K562 (cell line): ENCODE results near the gene SPSB1. TPM values are rescaled to one million over a fixed set of nuclear protein-coding genes. Genes with fewer than 3 reads are reported as not detected.

ENCODE experiments used
- ATAC-seq: fragments of 200-7000 bp; cut with Tn5 transposase; 3 replicates; pipeline ENCODE4 v1.9.1; 2020; ENCODE audit warnings: moderate library complexity
- BruUV-seq: library from RNA; stranded (reverse); fragments of 400-500 nt; replicated peaks from 2 replicates; lab custom pipeline; 2021; lab: Mats Ljungman, UMichigan
- CTCF ChIA-PET: fragments of 300-600 bp; formaldehyde crosslinking; extraction: SDS; loops from one replicate; lab custom pipeline; 2021; ENCODE audit warnings: low intra/inter-chr PET ratio; lab: Yijun Ruan, JAX
- POLR2A ChIA-PET: fragments of 300-600, 350-650 bp; sonication (Branson Sonifier 250); formaldehyde crosslinking; extraction: SDS; loops from one replicate; lab custom pipeline; 2021; ENCODE audit warnings: antibody characterized with exemption, inconsistent platforms; lab: Yijun Ruan, JAX
- DNase-seq, 4 experiments: peaks; one replicate each; pipeline versions ENCODE4 v3.0.0 to v3.0.0-alpha.2; 2011 to 2018; ENCODE audit warnings: low spot score in 3 of 4, mixed read lengths in 3 of 4; ENCODE audit errors: extremely low read depth in 1 of 4
- FAIRE-seq: peaks from 2 replicates; lab custom pipeline; 2011; peaks lifted over from hg19 to GRCh38; lab: Jason Lieb, UNC
- H2AFZ ChIP-seq: 2 replicates; pipeline ENCODE4 v1.6.0; 2011; ENCODE audit warnings: low read depth, low read length, control low read depth, inconsistent platforms
- H3K27ac ChIP-seq: fragments of 200-600 bp; 3 replicates; pipeline ENCODE4 v1.8.0; 2011; ENCODE audit warnings: low read depth, mild to moderate bottlenecking, control low read depth, inconsistent platforms, low read length, moderate library complexity, mixed read lengths; ENCODE audit errors: extremely low read depth
- H3K27me3 ChIP-seq, 2 experiments: fragments of 300-600 bp in 1 of 2; 2 replicates in 1 of 2; 3 replicates in 1 of 2; pipeline versions ENCODE4 v1.6.0 to v1.8.0; 2011; ENCODE audit warnings: inconsistent platforms in 2 of 2, low read length in 2 of 2, mild to moderate bottlenecking in 1 of 2, mixed read lengths in 1 of 2, moderate library complexity in 1 of 2; ENCODE audit not compliant: control insufficient read depth in 2 of 2, insufficient read depth in 2 of 2
- H3K36me3 ChIP-seq: fragments of 300-600 bp; 3 replicates; pipeline ENCODE4 v1.8.0; 2011; ENCODE audit warnings: mild to moderate bottlenecking, low read length, inconsistent platforms; ENCODE audit not compliant: control insufficient read depth, insufficient read depth
- H3K4me1 ChIP-seq, 2 experiments: fragments of 200-600 bp in 1 of 2; replicated peaks in 1 of 2; 2 replicates in 1 of 2; 3 replicates in 1 of 2; pipeline versions ENCODE4 v1.5.1 to v1.8.0; 2011; ENCODE audit warnings: inconsistent platforms in 2 of 2, low read length in 2 of 2, mild to moderate bottlenecking in 1 of 2, mixed read lengths in 1 of 2, moderate library complexity in 1 of 2; ENCODE audit not compliant: control insufficient read depth in 2 of 2, insufficient read depth in 2 of 2
- H3K4me2 ChIP-seq: 2 replicates; pipeline ENCODE4 v1.6.1; 2011; ENCODE audit warnings: low read length, control low read depth, inconsistent platforms, mixed read lengths; ENCODE audit not compliant: insufficient read depth
- H3K4me3 ChIP-seq: fragments of 200-600 bp; sonication (generic), shearing (Covaris generic); 2 replicates; pipeline ENCODE4 v1.5.1; 2016; ENCODE audit warnings: control low read depth, inconsistent platforms
- H3K79me2 ChIP-seq: fragments of 200-600 bp; 3 replicates; pipeline ENCODE4 v1.8.0; 2011; ENCODE audit warnings: low read length, inconsistent platforms; ENCODE audit not compliant: control insufficient read depth, insufficient read depth
- H3K9ac ChIP-seq, 2 experiments: 2 replicates each; pipeline versions ENCODE4 v1.6.0 to v1.6.1; 2011; ENCODE audit warnings: low read depth in 2 of 2, low read length in 2 of 2, control low read depth in 1 of 2, inconsistent platforms in 1 of 2, mild to moderate bottlenecking in 1 of 2, mixed read lengths in 1 of 2; ENCODE audit not compliant: insufficient read depth in 1 of 2
- H3K9me1 ChIP-seq: one replicate; pipeline ENCODE4 v1.6.0; 2011; ENCODE audit warnings: inconsistent platforms, mild to moderate bottlenecking, low read length, moderate library complexity; ENCODE audit not compliant: control insufficient read depth, insufficient read depth
- H3K9me3 ChIP-seq: replicated peaks from 2 replicates; pipeline ENCODE4 v1.5.1; 2011; ENCODE audit warnings: low read depth, low read length, inconsistent platforms; ENCODE audit not compliant: control insufficient read depth, insufficient read depth
- H4K20me1 ChIP-seq: replicated peaks from 2 replicates; pipeline ENCODE4 v1.6.1; 2011; ENCODE audit warnings: low read length, inconsistent platforms, mixed read lengths; ENCODE audit not compliant: control insufficient read depth, insufficient read depth
- CGGBP1 ChIP-seq: fragments of 250-450 bp; sonication (Bioruptor Pico); IDR thresholded peaks from 2 replicates; pipeline ENCODE4 v1.9.0; 2021; ENCODE audit warnings: mild to moderate bottlenecking
- HSF4 ChIP-seq: fragments of 250-450 bp; sonication (Bioruptor Pico); IDR thresholded peaks from 2 replicates; pipeline ENCODE4 v2.1.2; 2022; ENCODE audit warnings: mild to moderate bottlenecking, moderate library complexity, borderline replicate concordance
- LEF1 ChIP-seq: fragments of 450-650 bp; IDR thresholded peaks from 2 replicates; pipeline ENCODE4 v1.6.1; 2016; ENCODE audit warnings: mild to moderate bottlenecking
- NR3C1 ChIP-seq: sonication (generic); formaldehyde crosslinking; IDR thresholded peaks from 2 replicates; pipeline ENCODE4 v1.8.1; 2022; ENCODE audit warnings: missing genetic modification reagents
- OTX1 ChIP-seq: fragments of 450-650 bp; formaldehyde crosslinking; IDR thresholded peaks from 2 replicates; pipeline ENCODE4 v1.4.0; 2022; ENCODE audit warnings: mild to moderate bottlenecking
- SMARCE1 ChIP-seq: fragments of 450-650 bp; IDR thresholded peaks from 2 replicates; pipeline ENCODE4 v1.7.1; 2016; ENCODE audit warnings: mild to moderate bottlenecking
- THAP7 ChIP-seq: fragments of 250-450 bp; sonication (Bioruptor Pico); IDR thresholded peaks from 2 replicates; pipeline ENCODE4 v1.5.0; 2021
- ZBTB17 ChIP-seq: fragments of 450-650 bp; formaldehyde crosslinking; IDR thresholded peaks from 2 replicates; pipeline ENCODE4 v1.4.0; 2020; ENCODE audit warnings: mild to moderate bottlenecking
- ZNF609 ChIP-seq: sonication (generic); formaldehyde crosslinking; IDR thresholded peaks from 2 replicates; pipeline ENCODE4 v1.8.1; 2023; ENCODE audit warnings: missing genetic modification reagents, mild to moderate bottlenecking, borderline replicate concordance
- ZNF699 ChIP-seq: fragments of 250-450 bp; sonication (Bioruptor Pico); IDR thresholded peaks from 2 replicates; pipeline ENCODE4 v1.8.0; 2021; ENCODE audit warnings: mild to moderate bottlenecking, moderate library complexity; ENCODE audit not compliant: insufficient replicate concordance
- ZNF75A ChIP-seq: fragments of 450-650 bp; formaldehyde crosslinking; IDR thresholded peaks from 2 replicates; pipeline ENCODE4 v1.4.0; 2020; ENCODE audit warnings: mild to moderate bottlenecking
- ZNF76 ChIP-seq: fragments of 250-450 bp; sonication (Bioruptor Pico); IDR thresholded peaks from 2 replicates; pipeline ENCODE4 v1.4.0; 2020; ENCODE audit warnings: mild to moderate bottlenecking, moderate library complexity, borderline replicate concordance
- WGBS: fragments of 100-300 bp; shearing (Covaris generic); methylation state at CpG from one replicate; pipeline ENCODE4 v1.1.6; 2016; ENCODE audit warnings: low coverage, mixed read lengths; ENCODE audit not compliant: insufficient coverage; ENCODE audit errors: missing lambda C conversion rate; 5-methylcytosine and 5-hydroxymethylcytosine counted together
- in situ Hi-C: fragments of 300-500 bp; cut with MboI; formaldehyde crosslinking; loops from 4 replicates; pipeline ENCODE4 v1.15.0; 2018; ENCODE audit warnings: inconsistent platforms, mixed read lengths
- intact Hi-C: fragments of 100-400 bp; cut with micrococcal nuclease; formaldehyde crosslinking; loops from 2 replicates; pipeline ENCODE4 v1.14.2; 2022
- polyA plus RNA-seq, 8 experiments: library from polyadenylated mRNA; depleted of rRNA in 4 of 8; stranded (reverse) in 5 of 8; unstranded in 3 of 8; fragments of >200 nt; fragmentation: Nextera tagmentation in 2 of 8; fragmentation: Illumina TruSeq in 1 of 8; extraction: Ambion mirVana in 2 of 8; extraction: Trizol in 1 of 8; gene quantifications; 2 replicates each; pipeline versions ENCODE4 v1.2.1 to v1.2.3, GENCODE V29; 2011 to 2014; ENCODE audit warnings: inconsistent platforms in 1 of 8, missing spikeins in 1 of 8
- total RNA-seq, 7 experiments: library from RNA; depleted of rRNA in 6 of 7; stranded (reverse); fragments of >200 nt in 6 of 7; fragmentation: Illumina TruSeq in 2 of 7; extraction: Trizol in 2 of 7; gene quantifications; 2 replicates each; pipeline versions ENCODE4 v1.2.1 to v1.2.3, GENCODE V29; 2011 to 2021; ENCODE audit warnings: low replicate concordance in 1 of 7
- TF ChIP-seq, protein P1 (sequence below): fragments of 450-650 bp; formaldehyde crosslinking; IDR thresholded peaks from 2 replicates; pipeline ENCODE4 v1.4.0; 2020; ENCODE audit warnings: mild to moderate bottlenecking, moderate library complexity
- TF ChIP-seq, protein P2 (sequence below): fragments of 450-650 bp; IDR thresholded peaks from 2 replicates; pipeline ENCODE4 v1.6.1; 2016; ENCODE audit warnings: low read depth, mild to moderate bottlenecking, moderate library complexity
- TF ChIP-seq, protein P3 (sequence below): sonication (generic); formaldehyde crosslinking; IDR thresholded peaks from 2 replicates; pipeline ENCODE4 v1.9.0; 2022; ENCODE audit warnings: mild to moderate bottlenecking, missing genetic modification reagents

The SPSB1 gene
- total and polyA plus RNA-seq, 9 of the 15 experiments (the other 6 are each of a cell fraction or from before 2014, with no cell fraction given) = 0.06 to 0.35 (median 0.14) TPM; not detected in 6

- Histone ChIP-seq H3K9me3 (no peaks in the 10 kb centered on the region), H3K36me3 (no peaks in the 10 kb centered on the region), H3K9me1 (no peaks in the 10 kb centered on the region), H3K27me3 (peaks cover 58 to 78% of the 10 kb centered on the region in 2 experiments), H3K4me3 (no peak overlapping the region), H3K4me2 (no peak overlapping the region), H4K20me1 (peaks cover 43% of the 10 kb centered on the region), H3K27ac (no peak overlapping the region), H3K9ac (no peak overlapping the region), H3K4me1 (peaks cover 0 to 9% of the 10 kb centered on the region in 2 experiments; a peak in 2 of 5 replicates), H2AFZ (no peak overlapping the region), H3K79me2 (no peaks in the 10 kb centered on the region)
- no TSS peak for BruUV-seq
- no peak for DNase-seq
- POLR2A ChIA-PET = interaction anchor here (0.6 to 1.7 kb wide), 3 partner anchors 10 to 221 kb away, joined by 3 to 5 read pairs (median 3); no protein-coding TSS in a partner anchor
- CTCF ChIA-PET = interaction anchor here (3.4 to 3.8 kb wide), 2 partner anchors 186 to 221 kb away, joined by 31 to 32 read pairs; no protein-coding TSS in a partner anchor
- intact Hi-C loops (loop anchor here (5.0 kb wide), 1 partner anchor 188 kb away; no protein-coding TSS in a partner anchor), in situ Hi-C loops (no loop called here)
- WGBS = 2% methylated on average over 12 of the region's 12 CpGs
- no peak for FAIRE-seq
- no peak for ATAC-seq
- TF ChIP-seq ZNF609 (CRISPR knock-in tag) = no peak
- no peak for TF ChIP-seq NR3C1 (CRISPR knock-in tag)
- TF ChIP-seq ZBTB17 (CRISPR knock-in tag) = no peak
- TF ChIP-seq, protein P1, sequence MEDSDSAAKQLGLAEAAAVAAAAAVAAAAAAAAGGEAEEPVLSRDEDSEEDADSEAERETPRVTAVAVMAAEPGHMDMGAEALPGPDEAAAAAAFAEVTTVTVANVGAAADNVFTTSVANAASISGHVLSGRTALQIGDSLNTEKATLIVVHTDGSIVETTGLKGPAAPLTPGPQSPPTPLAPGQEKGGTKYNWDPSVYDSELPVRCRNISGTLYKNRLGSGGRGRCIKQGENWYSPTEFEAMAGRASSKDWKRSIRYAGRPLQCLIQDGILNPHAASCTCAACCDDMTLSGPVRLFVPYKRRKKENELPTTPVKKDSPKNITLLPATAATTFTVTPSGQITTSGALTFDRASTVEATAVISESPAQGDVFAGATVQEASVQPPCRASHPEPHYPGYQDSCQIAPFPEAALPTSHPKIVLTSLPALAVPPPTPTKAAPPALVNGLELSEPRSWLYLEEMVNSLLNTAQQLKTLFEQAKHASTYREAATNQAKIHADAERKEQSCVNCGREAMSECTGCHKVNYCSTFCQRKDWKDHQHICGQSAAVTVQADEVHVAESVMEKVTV (CRISPR knock-in tag) = no peak
- TF ChIP-seq THAP7 = no peak
- TF ChIP-seq ZNF76 (CRISPR knock-in tag) = no peak
- TF ChIP-seq OTX1 (CRISPR knock-in tag) = no peak
- TF ChIP-seq, protein P2, sequence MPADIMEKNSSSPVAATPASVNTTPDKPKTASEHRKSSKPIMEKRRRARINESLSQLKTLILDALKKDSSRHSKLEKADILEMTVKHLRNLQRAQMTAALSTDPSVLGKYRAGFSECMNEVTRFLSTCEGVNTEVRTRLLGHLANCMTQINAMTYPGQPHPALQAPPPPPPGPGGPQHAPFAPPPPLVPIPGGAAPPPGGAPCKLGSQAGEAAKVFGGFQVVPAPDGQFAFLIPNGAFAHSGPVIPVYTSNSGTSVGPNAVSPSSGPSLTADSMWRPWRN = no peak
- TF ChIP-seq CGGBP1 (CRISPR knock-in tag) = no peak
- no peak for TF ChIP-seq ZNF699
- TF ChIP-seq ZNF75A (CRISPR knock-in tag) = no peak
- no peak for TF ChIP-seq SMARCE1
- TF ChIP-seq HSF4 (CRISPR knock-in tag) = no peak
- TF ChIP-seq, protein P3, sequence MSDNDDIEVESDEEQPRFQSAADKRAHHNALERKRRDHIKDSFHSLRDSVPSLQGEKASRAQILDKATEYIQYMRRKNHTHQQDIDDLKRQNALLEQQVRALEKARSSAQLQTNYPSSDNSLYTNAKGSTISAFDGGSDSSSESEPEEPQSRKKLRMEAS (CRISPR knock-in tag) = no peak
- no peak for TF ChIP-seq LEF1
These were observed 23.0 kb upstream of the SPSB1 start for GRCh38 chr1:9269721-9270120.
